ENCODE measurements around the gene PCK2. TPM values are rescaled to one million over a fixed set of nuclear protein-coding genes. Genes with fewer than 3 reads are reported as not detected.
A peak's percentile ranks its signal among the peaks of the same experiment; 100 is the strongest.

PCK2 gene
- total RNA-seq, 2 donors from 2014 or later: 133 to 173 TPM

DNA sequence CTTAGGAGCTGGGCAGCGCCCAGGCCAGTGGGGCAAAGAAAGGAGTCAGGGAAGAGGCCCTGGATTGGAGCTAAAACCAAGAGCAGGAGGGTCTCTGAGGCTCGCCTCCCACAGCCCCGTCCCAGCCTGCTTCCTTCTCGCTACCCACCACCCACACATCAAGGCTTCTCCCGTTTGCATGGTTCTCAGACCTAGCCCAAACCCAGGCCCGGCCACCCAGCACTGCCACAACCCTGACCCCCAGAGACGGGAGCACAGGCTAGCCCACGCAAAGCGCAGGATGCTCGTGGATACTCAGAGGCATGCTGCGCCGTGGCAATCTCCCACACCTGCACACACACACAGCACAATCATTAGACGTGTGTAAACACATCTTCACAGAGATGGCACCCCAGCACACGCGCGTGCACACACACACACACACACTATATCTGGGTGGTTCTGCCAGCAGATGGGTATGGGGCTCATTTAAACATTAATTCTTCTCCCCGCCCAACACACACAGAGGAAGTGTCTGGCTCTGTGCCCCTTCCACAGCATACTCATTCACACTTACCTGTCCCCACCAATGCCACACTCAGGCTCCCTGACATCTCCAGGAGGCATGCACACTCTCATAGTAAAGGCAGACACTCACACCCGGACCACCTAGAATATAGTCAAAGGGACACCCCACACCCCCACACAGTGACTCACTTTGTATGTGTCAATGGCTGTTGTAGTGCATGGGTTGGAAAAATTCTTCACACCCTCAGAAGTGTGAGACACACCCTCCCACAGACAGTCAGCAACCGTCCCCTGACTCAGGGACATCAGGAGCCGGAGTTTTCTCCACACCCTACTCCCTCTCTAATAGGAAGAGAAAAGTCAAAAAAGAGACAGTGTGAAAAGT, 41.2 kb upstream of the PCK2 start:
- Histone ChIP-seq H3K9ac (ENCODE audit: low read depth in 2 of 2, low read length in 2 of 2) (no peak overlapping the region), H3K9me3 (no peaks in the 10 kb centered on the region), H3K36me3 (no peaks in the 10 kb centered on the region), H3K27me3 (peaks cover 5% of the 10 kb centered on the region), H3K27ac (no peak overlapping the region), H3K4me1 (no peaks in the 10 kb centered on the region), H3K4me3 (no peak overlapping the region)
- no peak for TF ChIP-seq CTCF (IDR thresholded peaks at IDR 0.05)
- peak; percentile 16 for DNase-seq
- intact Hi-C loops (cut with DNase I): no loop called here

DNA sequence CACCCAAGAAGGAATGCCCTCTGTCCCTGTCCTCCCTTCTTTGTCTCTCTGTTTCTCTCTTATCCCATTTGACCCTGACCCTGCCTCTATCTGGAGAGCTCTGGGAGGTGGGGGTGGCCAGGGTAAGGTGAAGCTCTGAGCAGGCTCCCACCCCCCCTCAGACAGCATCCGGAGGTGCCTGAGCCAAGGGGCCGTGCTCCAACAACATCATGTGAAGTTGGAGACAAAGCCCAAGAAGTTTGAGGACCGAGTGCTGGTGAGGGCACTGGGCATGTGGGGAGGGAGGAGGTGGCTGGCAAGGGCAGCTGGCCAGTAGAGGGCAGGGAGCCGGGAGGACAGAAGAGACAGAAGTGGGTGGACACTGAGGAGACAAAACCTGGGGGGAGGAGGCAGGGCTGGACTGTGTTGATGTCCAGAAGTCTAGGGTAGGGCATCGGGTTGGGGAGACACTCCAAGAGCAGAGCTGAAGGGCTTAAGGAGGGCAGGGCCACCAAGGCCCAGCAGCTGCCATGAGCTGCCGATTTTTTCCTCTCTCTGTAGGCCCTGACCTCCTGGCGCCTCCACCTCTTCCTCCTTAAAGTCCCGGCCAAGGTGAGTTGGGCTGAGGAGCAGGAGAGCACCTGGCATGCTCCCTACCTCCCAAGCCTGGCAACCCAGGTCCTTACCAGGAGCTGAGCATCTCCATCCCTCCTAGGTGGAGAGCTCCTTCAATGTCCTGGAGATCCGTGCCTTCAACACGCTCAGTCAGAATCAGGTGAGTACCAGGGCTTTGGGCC, 40.4 kb upstream of the PCK2 start:
- H3K27ac ChIP-seq: no peak overlapping the region
- H3K4me3 ChIP-seq: no peak overlapping the region
- intact Hi-C loops (cut with DNase I): no loop called here
- peaks cover 5% of the 10 kb centered on the region for H3K27me3 ChIP-seq
- TF ChIP-seq CTCF (IDR thresholded peaks at IDR 0.05): no peak
- H3K9ac ChIP-seq (ENCODE audit: low read depth in 2 of 2, low read length in 2 of 2): no peak overlapping the region
- H3K4me1 ChIP-seq: no peaks in the 10 kb centered on the region
- H3K36me3 ChIP-seq: no peaks in the 10 kb centered on the region
- no peaks in the 10 kb centered on the region for H3K9me3 ChIP-seq
- DNase-seq: peak; percentile 13

DNA sequence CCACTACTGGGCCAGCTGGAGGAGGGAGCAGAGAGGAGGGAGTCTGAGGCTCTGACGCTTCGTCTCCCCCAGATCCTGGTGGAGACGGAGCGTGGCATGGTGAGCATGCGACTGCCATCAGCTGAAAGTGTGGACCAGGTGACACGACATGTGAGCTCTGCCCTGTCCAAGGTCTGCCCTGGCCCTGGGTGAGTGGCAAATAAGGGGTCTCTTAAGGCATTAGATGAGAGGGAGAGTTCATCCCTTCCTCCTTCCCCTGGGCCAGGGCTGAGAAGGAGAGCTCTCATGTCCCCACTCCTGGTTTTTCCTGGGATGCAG, 39.8 kb upstream of the PCK2 start:
- Histone ChIP-seq H3K9me3 (no peaks in the 10 kb centered on the region), H3K4me1 (no peaks in the 10 kb centered on the region), H3K27me3 (peaks cover 5% of the 10 kb centered on the region), H3K4me3 (no peak overlapping the region), H3K9ac (ENCODE audit: low read depth in 2 of 2, low read length in 2 of 2) (no peak overlapping the region), H3K27ac (no peak overlapping the region), H3K36me3 (no peaks in the 10 kb centered on the region)
- no peak for DNase-seq
- intact Hi-C loops (cut with DNase I): no loop called here
- TF ChIP-seq CTCF (IDR thresholded peaks at IDR 0.05): no peak

DNA sequence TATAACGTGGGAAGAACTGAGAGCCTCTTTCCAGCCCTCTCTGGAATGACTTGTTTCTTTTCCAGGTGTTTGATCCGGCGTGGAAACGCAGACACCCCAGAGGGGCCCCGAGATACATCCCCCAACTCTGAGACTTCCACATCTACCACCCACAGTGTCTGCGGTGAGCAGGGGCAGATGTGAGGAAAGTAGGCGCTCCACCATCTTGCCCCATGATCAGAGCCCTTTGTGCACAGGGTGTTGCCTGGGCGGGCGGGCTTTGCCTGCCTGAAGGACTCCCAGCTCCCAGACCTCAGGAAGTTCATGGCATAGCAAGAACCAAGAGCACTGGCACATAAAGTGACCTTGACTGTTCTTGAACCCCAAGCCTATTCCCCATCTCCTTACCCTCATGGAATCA, 39.5 kb upstream of the PCK2 start:
- intact Hi-C loops (cut with DNase I): no loop called here
- H3K27me3 ChIP-seq: peaks cover 5% of the 10 kb centered on the region

More for the DNA sequence above, 39.5 kb upstream of the PCK2 start:
- DNase-seq: no peak
- Histone ChIP-seq H3K9me3 (no peaks in the 10 kb centered on the region), H3K36me3 (no peaks in the 10 kb centered on the region), H3K9ac (ENCODE audit: low read depth in 2 of 2, low read length in 2 of 2) (no peak overlapping the region), H3K4me1 (no peaks in the 10 kb centered on the region), H3K4me3 (no peak overlapping the region), H3K27ac (no peak overlapping the region)
- TF ChIP-seq CTCF (IDR thresholded peaks at IDR 0.05): no peak
